Neural progenitor cell (in vitro differentiated cells): Measurements from ENCODE around the gene SLC2A4. TPM values are rescaled to one million over a fixed set of nuclear protein-coding genes. Genes with fewer than 3 reads are reported as not detected.

Experiments used
- DNase-seq: peaks from one replicate; pipeline ENCODE4 v3.0.0-alpha.2; 2016; ENCODE audit warnings: low spot score
- H2AFZ ChIP-seq: fragments of 200-600 bp; sonication (generic); replicated peaks from 2 replicates; pipeline ENCODE4 v1.6.1; 2016; ENCODE audit warnings: antibody characterized with exemption
- H3F3A ChIP-seq: fragments of 200-600 bp; sonication (generic); 2 replicates; pipeline ENCODE4 v1.6.1; 2016; ENCODE audit warnings: antibody characterized with exemption, low read depth
- H3K27ac ChIP-seq: fragments of 200-600 bp; sonication (generic); 2 replicates; pipeline ENCODE4 v1.5.1; 2016; ENCODE audit warnings: mild to moderate bottlenecking
- H3K27me3 ChIP-seq: fragments of 200-600 bp; sonication (generic); 2 replicates; pipeline ENCODE4 v1.6.1; 2016; ENCODE audit warnings: mild to moderate bottlenecking, moderate library complexity
- H3K36me3 ChIP-seq: fragments of 200-600 bp; sonication (generic); 2 replicates; pipeline ENCODE4 v1.5.1; 2016
- H3K4me1 ChIP-seq: fragments of 200-600 bp; sonication (generic); 2 replicates; pipeline ENCODE4 v1.6.1; 2016; ENCODE audit warnings: mixed run types
- H3K4me2 ChIP-seq: fragments of 200-600 bp; sonication (generic); 2 replicates; pipeline ENCODE4 v1.6.1; 2016
- H3K4me3 ChIP-seq: fragments of 200-600 bp; sonication (generic); 2 replicates; pipeline ENCODE4 v1.5.1; 2016
- H3K79me2 ChIP-seq: fragments of 200-600 bp; sonication (generic); 2 replicates; pipeline ENCODE4 v1.6.1; 2016; ENCODE audit warnings: low read depth
- H3K9ac ChIP-seq: fragments of 200-600 bp; sonication (generic); 2 replicates; pipeline ENCODE4 v1.6.1; 2016
- H3K9me3 ChIP-seq: fragments of 200-600 bp; sonication (generic); 2 replicates; pipeline ENCODE4 v1.5.1; 2016; ENCODE audit warnings: low read depth
- H4K20me1 ChIP-seq: fragments of 200-600 bp; sonication (generic); 2 replicates; pipeline ENCODE4 v1.6.1; 2016; ENCODE audit warnings: low read depth
- H3K27ac Mint-ChIP-seq: 3 replicates; pipeline ENCODE4 v1.8.0; 2021; ENCODE audit warnings: mixed read lengths
- H3K27me3 Mint-ChIP-seq: 2 replicates; pipeline ENCODE4 v1.8.0; 2022; ENCODE audit warnings: low read depth, mild to moderate bottlenecking, inconsistent platforms, moderate library complexity, mixed read lengths; ENCODE audit not compliant: insufficient read depth
- H3K36me3 Mint-ChIP-seq: 3 replicates; pipeline ENCODE4 v1.8.0; 2021; ENCODE audit warnings: mixed read lengths
- H3K4me1 Mint-ChIP-seq: 3 replicates; pipeline ENCODE4 v1.8.0; 2021; ENCODE audit warnings: mixed read lengths
- H3K4me3 Mint-ChIP-seq: 3 replicates; pipeline ENCODE4 v1.8.0; 2021; ENCODE audit warnings: mild to moderate bottlenecking, moderate library complexity, mixed read lengths
- H3K9me3 Mint-ChIP-seq: 3 replicates; pipeline ENCODE4 v1.8.0; 2020; ENCODE audit warnings: mixed read lengths
- CTCF ChIP-seq: fragments of 200-600 bp; sonication (generic); IDR thresholded peaks from 2 replicates; pipeline ENCODE4 v1.5.1; 2017; ENCODE audit warnings: antibody characterized with exemption, mild to moderate bottlenecking
- EZH2 ChIP-seq: fragments of 200-600 bp; sonication (generic); IDR thresholded peaks from 2 replicates; pipeline ENCODE4 v1.6.1; 2017; ENCODE audit warnings: antibody characterized with exemption, mild to moderate bottlenecking, moderate library complexity
- EZH2phosphoT487 ChIP-seq: fragments of 200-600 bp; sonication (generic); IDR thresholded peaks from 2 replicates; pipeline ENCODE4 v1.6.1; 2017; ENCODE audit warnings: antibody characterized with exemption
- total RNA-seq: library from RNA; depleted of rRNA; stranded (reverse); fragments of >200 nt; gene quantifications from 2 replicates; pipeline ENCODE4 v1.2.3, GENCODE V29; 2015; ENCODE audit warnings: low replicate concordance

The SLC2A4 gene
- total RNA-seq, 1 donor from 2014 or later = 1.7 TPM

GRCh38 chr17:7283471-7284216 lies 2.1 kb downstream of the SLC2A4 start:
- H3K27ac Mint-ChIP-seq = no peak overlapping the region
- Histone ChIP-seq H3K36me3 (no peaks in the 10 kb centered on the region), H3K4me2 (no peak overlapping the region), H4K20me1 (peaks cover 16% of the 10 kb centered on the region), H3K4me1 (peaks cover 4% of the 10 kb centered on the region), H3K4me3 (no peak overlapping the region), H3K9ac (no peak overlapping the region), H3F3A (peaks cover 16% of the 10 kb centered on the region), H3K27ac (no peak overlapping the region), H3K79me2 (no peaks in the 10 kb centered on the region), H3K9me3 (no peaks in the 10 kb centered on the region), H2AFZ (no peak overlapping the region), H3K27me3 (peaks cover 45% of the 10 kb centered on the region)
- TF ChIP-seq CTCF (no peak), EZH2 (no peak)
- no peak for DNase-seq
- H3K27me3 Mint-ChIP-seq = peaks cover 18% of the 10 kb centered on the region
- peak overlapping the region; percentile 88 for H3K4me3 Mint-ChIP-seq
- peaks cover 18% of the 10 kb centered on the region for H3K4me1 Mint-ChIP-seq
- peaks cover 1% of the 10 kb centered on the region for H3K36me3 Mint-ChIP-seq
- peaks cover 1% of the 10 kb centered on the region for H3K9me3 Mint-ChIP-seq

GRCh38 chr17:7284911-7285310 lies 3.4 kb downstream of the SLC2A4 start:
- H3K4me1 ChIP-seq = peaks cover 4% of the 10 kb centered on the region
- Mint-ChIP-seq H3K4me1 (peaks cover 20% of the 10 kb centered on the region), H3K9me3 (peaks cover 1% of the 10 kb centered on the region), H3K27ac (no peak overlapping the region), H3K4me3 (no peak overlapping the region), H3K27me3 (peaks cover 17% of the 10 kb centered on the region), H3K36me3 (peaks cover 1% of the 10 kb centered on the region)
- peaks cover 16% of the 10 kb centered on the region for H4K20me1 ChIP-seq
- no peak overlapping the region for H3K4me2 ChIP-seq
- no peak overlapping the region for H2AFZ ChIP-seq
- peaks cover 32% of the 10 kb centered on the region for H3K27me3 ChIP-seq
- H3K4me3 ChIP-seq = no peak overlapping the region
- no peak for TF ChIP-seq CTCF
- TF ChIP-seq EZH2 = no peak
- no peak for TF ChIP-seq EZH2phosphoT487
- no peaks in the 10 kb centered on the region for H3K36me3 ChIP-seq
- H3K27ac ChIP-seq = no peak overlapping the region
- no peak for DNase-seq
- H3F3A ChIP-seq = peaks cover 14% of the 10 kb centered on the region
- H3K9ac ChIP-seq = no peak overlapping the region
- no peaks in the 10 kb centered on the region for H3K79me2 ChIP-seq
- H3K9me3 ChIP-seq = no peaks in the 10 kb centered on the region

- Mint-ChIP-seq H3K9me3 (peaks cover 1% of the 10 kb centered on the region), H3K27ac (no peak overlapping the region), H3K36me3 (peaks cover 1% of the 10 kb centered on the region), H3K27me3 (peaks cover 14% of the 10 kb centered on the region), H3K4me1 (peaks cover 14% of the 10 kb centered on the region), H3K4me3 (peak overlapping the region; percentile 58)
- no peak for DNase-seq
- peaks cover 4% of the 10 kb centered on the region for H3K4me1 ChIP-seq
- peaks cover 16% of the 10 kb centered on the region for H4K20me1 ChIP-seq
- H3K36me3 ChIP-seq = no peaks in the 10 kb centered on the region
- peaks cover 28% of the 10 kb centered on the region for H3K27me3 ChIP-seq
- no peak overlapping the region for H3K9ac ChIP-seq
- TF ChIP-seq CTCF (no peak), EZH2phosphoT487 (no peak), EZH2 (no peak)
- H3K4me2 ChIP-seq = no peak overlapping the region
- H2AFZ ChIP-seq = no peak overlapping the region
- peaks cover 6% of the 10 kb centered on the region for H3F3A ChIP-seq
- H3K9me3 ChIP-seq = no peaks in the 10 kb centered on the region
- H3K4me3 ChIP-seq = no peak overlapping the region
- no peaks in the 10 kb centered on the region for H3K79me2 ChIP-seq
- H3K27ac ChIP-seq = no peak overlapping the region
Measured at GRCh38 chr17:7285679-7286078, 4.2 kb downstream of the SLC2A4 start.
